ENCODE results near the gene SNX27. TPM values are rescaled to one million over a fixed set of nuclear protein-coding genes. Genes with fewer than 3 reads are reported as not detected.
"Not testable (repeated sequence)": the region's sequence is repeated elsewhere in the genome, so short reads cannot be mapped to it uniquely, and the experiment has no call there.

The SNX27 gene
- total RNA-seq, 4 donors from 2014 or later = 35.7 to 44.6 (median 41.7) TPM

GRCh38 chr1:151673407-151673806 lies 61.6 kb downstream of the SNX27 start:
- Histone ChIP-seq H3K36me3 (peaks cover 0 to 52% (median 0%) of the 10 kb centered on the region in 3 donors), H3K27ac (no peak overlapping the region), H3K4me1 (no peaks in the 10 kb centered on the region), H3K9me3 (peaks cover 0 to 12% (median 2%) of the 10 kb centered on the region in 4 donors), H3K4me3 (no peak overlapping the region), H3K27me3 (no peaks in the 10 kb centered on the region)
- 66 to 83% methylated on average over 1 of the region's 1 CpG for WGBS, 2 donors
- DNase-seq (ENCODE audit: low spot score in 2 of 2) = no peak
- no peak for TF ChIP-seq POLR2A (IDR thresholded peaks at IDR 0.05)

- no peak overlapping the region for H3K27ac ChIP-seq
These were observed 68.5 kb downstream of the SNX27 start for GRCh38 chr1:151680391-151680790.

GRCh38 chr1:151680826-151681225 lies 69.0 kb downstream of the SNX27 start:
- Histone ChIP-seq H3K27me3 (no peaks in the 10 kb centered on the region), H3K36me3 (peaks cover 0 to 49% (median 0%) of the 10 kb centered on the region in 3 donors), H3K9me3 (no peaks in the 10 kb centered on the region), H3K4me3 (no peak overlapping the region), H3K27ac (no peak overlapping the region), H3K4me1 (no peaks in the 10 kb centered on the region)
- 49 to 60% methylated on average over 3 of the region's 3 CpGs for whole genome bisulfite sequencing, 2 donors
- DNase-seq (ENCODE audit: low spot score in 2 of 2) = no peak
- TF ChIP-seq POLR2A (IDR thresholded peaks at IDR 0.05) (no peak), CTCF (IDR thresholded peaks at IDR 0.05) (no peak), EP300 (IDR thresholded peaks at IDR 0.05) (no peak)

More at GRCh38 chr1:151680391-151680790, 68.5 kb downstream of the SNX27 start:
- H3K27me3 ChIP-seq = no peaks in the 10 kb centered on the region
- no peaks in the 10 kb centered on the region for H3K4me1 ChIP-seq
- H3K9me3 ChIP-seq = no peaks in the 10 kb centered on the region
- WGBS, 2 donors = 66 to 85% methylated on average over 4 of the region's 4 CpGs
- peaks cover 0 to 45% (median 0%) of the 10 kb centered on the region in 3 donors for H3K36me3 ChIP-seq
- H3K4me3 ChIP-seq = no peak overlapping the region
- TF ChIP-seq EP300 (IDR thresholded peaks at IDR 0.05) (no peak), CTCF (IDR thresholded peaks at IDR 0.05) (no peak), POLR2A (IDR thresholded peaks at IDR 0.05) (no peak)
- DNase-seq (ENCODE audit: low spot score in 2 of 2) = no peak

GRCh38 chr1:151681923-151682322 lies 70.1 kb downstream of the SNX27 start:
- no peak for TF ChIP-seq EP300 (IDR thresholded peaks at IDR 0.05)
- no peak for TF ChIP-seq POLR2A (IDR thresholded peaks at IDR 0.05)
- no peak for TF ChIP-seq CTCF (IDR thresholded peaks at IDR 0.05)
- DNase-seq (ENCODE audit: low spot score in 2 of 2) = no peak
- no peaks in the 10 kb centered on the region for H3K4me1 ChIP-seq
- H3K9me3 ChIP-seq = no peaks in the 10 kb centered on the region
- no peak overlapping the region for H3K27ac ChIP-seq
- no peaks in the 10 kb centered on the region for H3K27me3 ChIP-seq
- no peak overlapping the region for H3K4me3 ChIP-seq
- 85 to 86% methylated on average over 2 of the region's 2 CpGs for WGBS, 2 donors
- H3K36me3 ChIP-seq = peaks cover 0 to 52% (median 0%) of the 10 kb centered on the region in 3 donors

GRCh38 chr1:151682901-151683300 lies 71.1 kb downstream of the SNX27 start:
- not testable (repeated sequence) for H3K4me1 ChIP-seq; H3K9me3 ChIP-seq; H3K4me3 ChIP-seq; H3K27me3 ChIP-seq; H3K27ac ChIP-seq; DNase-seq (ENCODE audit: low spot score in 2 of 2)
- H3K36me3 ChIP-seq = peaks cover 0 to 61% (median 0%) of the 10 kb centered on the region in 3 donors
- WGBS, 2 donors = 89 to 96% methylated on average over 7 of the region's 7 CpGs

GRCh38 chr1:151684128-151684527 lies 72.3 kb downstream of the SNX27 start:
- no peak overlapping the region for H3K27ac ChIP-seq
- H3K36me3 ChIP-seq = peaks cover 0 to 58% (median 0%) of the 10 kb centered on the region in 3 donors
- 71 to 95% methylated on average over 2 of the region's 2 CpGs for WGBS, 2 donors
- DNase-seq (ENCODE audit: low spot score in 2 of 2) = no peak
- H3K4me3 ChIP-seq = no peak overlapping the region
- no peaks in the 10 kb centered on the region for H3K27me3 ChIP-seq
- H3K4me1 ChIP-seq = no peaks in the 10 kb centered on the region
- TF ChIP-seq EP300 (IDR thresholded peaks at IDR 0.05) (no peak), CTCF (IDR thresholded peaks at IDR 0.05) (no peak), POLR2A (IDR thresholded peaks at IDR 0.05) (no peak)
- no peaks in the 10 kb centered on the region for H3K9me3 ChIP-seq
